ENCODE measurements around the gene ENTPD8. TPM values are rescaled to one million over a fixed set of nuclear protein-coding genes. Genes with fewer than 3 reads are reported as not detected.

The ENTPD8 gene
- total RNA-seq, 2 experiments from 2014 or later = not detected

DNA sequence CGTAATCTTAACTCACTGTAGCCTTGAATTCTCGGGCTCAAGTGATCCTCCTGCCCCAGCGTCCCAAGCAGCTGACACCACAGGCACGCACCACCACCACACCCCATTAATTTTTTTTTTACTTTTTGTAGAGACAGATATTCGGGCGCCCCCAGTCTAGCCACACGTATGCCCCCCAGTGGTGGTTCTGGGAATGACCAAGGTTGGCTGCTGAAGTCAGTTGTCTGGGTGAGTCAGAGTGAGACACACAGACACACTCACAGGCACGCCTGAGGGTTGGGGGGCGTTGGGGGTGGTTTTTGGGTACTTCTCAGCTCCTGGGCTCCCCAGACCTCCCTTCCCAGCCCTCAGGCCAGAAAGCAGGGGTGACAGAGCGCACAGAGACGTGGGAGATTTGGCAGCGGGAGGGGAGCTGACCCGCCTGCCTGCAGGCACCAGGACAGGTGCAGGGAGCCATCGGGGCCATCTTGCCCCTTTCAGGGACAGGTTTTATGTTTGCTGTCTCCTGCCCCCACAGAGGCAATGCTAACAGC lies 4.2 kb upstream of the ENTPD8 start:
- Mint-ChIP-seq H3K4me1 (peaks cover 15% of the 10 kb centered on the region), H3K4me3 (no peak overlapping the region), H3K27ac (no peak overlapping the region), H3K36me3 (ENCODE audit: low read depth) (no peaks in the 10 kb centered on the region), H3K9me3 (no peaks in the 10 kb centered on the region), H3K27me3 (peaks cover 15% of the 10 kb centered on the region)
- POLR2A ChIA-PET = interaction anchor here (1.7 to 2.9 kb wide), 2 partner anchors 11 to 22 kb away, joined by 4 to 15 read pairs; partner anchors contain the start of genes EXD3 and NOXA1
- CTCF ChIA-PET = interaction anchor here (1.3 to 1.5 kb wide), 2 partner anchors 9 to 22 kb away, joined by 3 to 6 read pairs; partner anchors contain the start of genes EXD3 and NOXA1
- DNase-seq = peak; percentile 88

GRCh38 chr9:137444106-137444790 lies 3.1 kb upstream of the ENTPD8 start:
- no peak for DNase-seq
- H3K9me3 Mint-ChIP-seq = no peaks in the 10 kb centered on the region
- H3K4me3 Mint-ChIP-seq = no peak overlapping the region
- ChIA-PET CTCF (interaction anchor here (1.0 to 2.6 kb wide), 6 partner anchors 8 to 157 kb away, joined by 3 to 19 read pairs (median 3); partner anchors contain the start of genes EXD3 and NOXA1), POLR2A (interaction anchor here (0.6 to 2.9 kb wide), 3 partner anchors 12 to 163 kb away, joined by 3 to 15 read pairs (median 4); partner anchors contain the start of genes EXD3 and NOXA1)
- peaks cover 15% of the 10 kb centered on the region for H3K27me3 Mint-ChIP-seq
- no peaks in the 10 kb centered on the region for H3K36me3 Mint-ChIP-seq (ENCODE audit: low read depth)
- no peak overlapping the region for H3K27ac Mint-ChIP-seq
- peaks cover 11% of the 10 kb centered on the region for H3K4me1 Mint-ChIP-seq

DNA sequence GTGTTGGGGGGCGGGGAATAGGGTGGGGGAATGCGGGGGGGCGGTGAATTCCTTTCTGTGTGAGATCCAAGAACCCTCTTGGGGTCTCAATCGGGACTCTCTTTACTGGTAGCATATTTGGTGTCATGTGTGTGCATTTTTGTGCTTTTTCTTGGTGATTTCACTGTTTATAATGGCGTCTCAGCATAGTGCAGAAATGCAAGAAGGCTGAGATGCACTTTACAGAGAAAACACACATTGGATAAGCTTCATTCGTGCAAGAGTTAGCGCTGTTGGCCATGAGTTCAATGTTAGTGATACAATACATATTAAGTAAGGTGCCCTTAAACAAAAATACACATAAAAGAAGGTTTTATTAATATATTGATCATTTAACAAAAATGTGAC lies 771 bp upstream of the ENTPD8 start:
- Mint-ChIP-seq H3K27me3 (peaks cover 14% of the 10 kb centered on the region), H3K36me3 (ENCODE audit: low read depth) (no peaks in the 10 kb centered on the region), H3K4me3 (no peak overlapping the region), H3K9me3 (no peaks in the 10 kb centered on the region), H3K27ac (no peak overlapping the region), H3K4me1 (peaks cover 11% of the 10 kb centered on the region)
- POLR2A ChIA-PET = interaction anchor here (2.1 kb wide), 1 partner anchor 19 kb away, joined by 8 read pairs; the partner anchor contains the start of genes EXD3 and NOXA1
- CTCF ChIA-PET = interaction anchor here (1.1 to 2.6 kb wide), 2 partner anchors 19 to 155 kb away, joined by 3 to 19 read pairs; partner anchors contain the start of genes EXD3 and NOXA1
- no peak for DNase-seq

DNA sequence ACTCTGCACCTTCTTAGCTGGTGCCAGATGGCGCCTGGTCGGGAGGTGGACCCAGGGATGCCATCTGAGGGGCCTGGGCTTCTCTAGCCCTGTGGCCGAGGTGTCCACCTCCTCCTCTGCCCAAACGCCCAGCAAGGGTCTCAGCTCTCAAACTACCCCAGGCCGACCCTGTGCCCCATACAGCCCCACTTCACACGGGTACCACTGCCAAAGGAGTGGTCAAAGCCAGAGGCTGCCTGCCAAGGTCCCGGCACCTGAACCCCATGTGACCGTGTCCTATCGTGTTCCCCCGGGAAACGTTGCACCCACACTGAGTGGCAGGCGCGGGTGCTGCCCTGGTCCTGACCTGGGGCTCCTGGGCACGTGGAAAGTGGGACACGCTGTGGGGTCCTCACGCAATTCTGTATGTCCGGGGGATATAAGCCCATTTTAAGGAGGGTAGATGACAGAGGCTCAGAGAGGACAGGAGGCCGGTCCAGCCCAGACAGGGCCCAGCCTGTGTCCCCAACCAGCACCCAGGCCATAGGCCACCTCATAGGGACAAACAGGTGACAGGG lies 1.9 kb downstream of the ENTPD8 start:
- H3K4me1 Mint-ChIP-seq = peaks cover 3% of the 10 kb centered on the region
- no peak overlapping the region for H3K4me3 Mint-ChIP-seq
- ChIA-PET CTCF (interaction anchor here (0.6 kb wide), 1 partner anchor 157 kb away, joined by 3 read pairs; no protein-coding TSS in a partner anchor), POLR2A (interaction anchor here (0.9 kb wide), 1 partner anchor 16 kb away, joined by 3 read pairs; the partner anchor contains the start of genes EXD3 and NOXA1)
- peaks cover 12% of the 10 kb centered on the region for H3K27me3 Mint-ChIP-seq
- no peak for DNase-seq
- H3K27ac Mint-ChIP-seq = no peak overlapping the region
- no peaks in the 10 kb centered on the region for H3K9me3 Mint-ChIP-seq
- H3K36me3 Mint-ChIP-seq (ENCODE audit: low read depth) = no peaks in the 10 kb centered on the region

- Mint-ChIP-seq H3K4me3 (no peak overlapping the region), H3K36me3 (ENCODE audit: low read depth) (no peaks in the 10 kb centered on the region), H3K9me3 (no peaks in the 10 kb centered on the region), H3K4me1 (peaks cover 3% of the 10 kb centered on the region), H3K27me3 (peaks cover 11% of the 10 kb centered on the region), H3K27ac (no peak overlapping the region)
- POLR2A ChIA-PET = interaction anchor here (0.9 kb wide), 1 partner anchor 15 kb away, joined by 3 read pairs; the partner anchor contains the start of genes EXD3 and NOXA1
- no peak for DNase-seq
- CTCF ChIA-PET = interaction anchor here (0.6 kb wide), 1 partner anchor 156 kb away, joined by 3 read pairs; no protein-coding TSS in a partner anchor
Observed at GRCh38 chr9:137438591-137439157, 2.5 kb downstream of the ENTPD8 start.

- DNase-seq = no peak
- H3K36me3 Mint-ChIP-seq (ENCODE audit: low read depth) = no peaks in the 10 kb centered on the region
- H3K27me3 Mint-ChIP-seq = peaks cover 8% of the 10 kb centered on the region
- ChIA-PET CTCF (no interaction called here), POLR2A (interaction anchor here (0.9 kb wide), 1 partner anchor 15 kb away, joined by 3 read pairs; the partner anchor contains the start of genes EXD3 and NOXA1)
- H3K4me1 Mint-ChIP-seq = peaks cover 3% of the 10 kb centered on the region
- no peaks in the 10 kb centered on the region for H3K9me3 Mint-ChIP-seq
- H3K4me3 Mint-ChIP-seq = no peak overlapping the region
- H3K27ac Mint-ChIP-seq = no peak overlapping the region
Observed at GRCh38 chr9:137437691-137438590, 3.2 kb downstream of the ENTPD8 start.

GRCh38 chr9:137436761-137437600 lies 4.2 kb downstream of the ENTPD8 start:
- no peaks in the 10 kb centered on the region for H3K36me3 Mint-ChIP-seq (ENCODE audit: low read depth)
- H3K4me1 Mint-ChIP-seq = peaks cover 2% of the 10 kb centered on the region
- CTCF ChIA-PET = interaction anchor here (0.6 kb wide), 1 partner anchor 8 kb away, joined by 3 read pairs; no protein-coding TSS in a partner anchor
- H3K27me3 Mint-ChIP-seq = peaks cover 2% of the 10 kb centered on the region
- H3K27ac Mint-ChIP-seq = no peak overlapping the region
- no peaks in the 10 kb centered on the region for H3K9me3 Mint-ChIP-seq
- DNase-seq = no peak
- H3K4me3 Mint-ChIP-seq = no peak overlapping the region
- POLR2A ChIA-PET = no interaction called here

DNA sequence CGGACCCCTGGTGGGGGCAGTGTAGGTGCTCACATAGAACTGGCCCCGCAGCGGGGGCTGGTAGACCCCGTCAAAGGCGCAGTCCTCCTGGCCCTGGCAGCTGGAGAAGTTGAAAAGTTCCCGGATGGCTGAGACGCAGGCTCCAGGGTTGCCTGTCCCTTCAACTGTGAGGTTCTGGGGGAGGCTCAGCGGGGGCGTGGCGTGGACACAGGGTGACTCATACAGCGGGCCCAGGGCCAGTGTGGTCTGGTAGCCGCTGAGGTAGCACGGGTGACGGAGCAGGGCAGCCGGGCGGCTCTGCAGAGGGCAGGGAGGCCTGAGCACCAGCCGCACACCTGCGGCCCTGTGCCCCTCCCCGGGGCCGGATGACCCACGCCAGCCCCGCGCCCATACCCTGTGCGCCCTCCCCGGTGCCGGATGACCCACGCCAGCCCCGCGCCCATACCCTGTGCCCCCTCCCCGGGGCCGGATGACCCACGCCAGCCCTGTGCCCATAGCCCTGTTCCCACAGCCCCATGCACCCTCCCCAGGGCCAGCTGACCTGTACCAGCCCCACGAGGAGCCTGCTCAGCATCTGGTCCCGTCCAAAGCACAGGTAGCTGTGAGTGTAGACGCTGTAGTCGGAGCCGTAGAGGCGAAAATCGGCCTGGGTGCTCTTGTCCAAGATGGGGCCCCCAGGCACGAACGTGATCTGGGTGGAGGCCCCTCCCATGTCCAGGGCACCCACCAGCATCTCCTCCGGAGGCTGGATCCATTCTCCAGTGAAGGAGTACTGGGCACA lies 5.0 kb downstream of the ENTPD8 start:
- Mint-ChIP-seq H3K36me3 (ENCODE audit: low read depth) (no peaks in the 10 kb centered on the region), H3K27me3 (no peaks in the 10 kb centered on the region), H3K27ac (no peak overlapping the region), H3K4me1 (no peaks in the 10 kb centered on the region), H3K9me3 (no peaks in the 10 kb centered on the region), H3K4me3 (no peak overlapping the region)
- CTCF ChIA-PET = interaction anchor here (0.6 kb wide), 1 partner anchor 9 kb away, joined by 3 read pairs; no protein-coding TSS in a partner anchor
- DNase-seq = no peak
- POLR2A ChIA-PET = no interaction called here

DNA sequence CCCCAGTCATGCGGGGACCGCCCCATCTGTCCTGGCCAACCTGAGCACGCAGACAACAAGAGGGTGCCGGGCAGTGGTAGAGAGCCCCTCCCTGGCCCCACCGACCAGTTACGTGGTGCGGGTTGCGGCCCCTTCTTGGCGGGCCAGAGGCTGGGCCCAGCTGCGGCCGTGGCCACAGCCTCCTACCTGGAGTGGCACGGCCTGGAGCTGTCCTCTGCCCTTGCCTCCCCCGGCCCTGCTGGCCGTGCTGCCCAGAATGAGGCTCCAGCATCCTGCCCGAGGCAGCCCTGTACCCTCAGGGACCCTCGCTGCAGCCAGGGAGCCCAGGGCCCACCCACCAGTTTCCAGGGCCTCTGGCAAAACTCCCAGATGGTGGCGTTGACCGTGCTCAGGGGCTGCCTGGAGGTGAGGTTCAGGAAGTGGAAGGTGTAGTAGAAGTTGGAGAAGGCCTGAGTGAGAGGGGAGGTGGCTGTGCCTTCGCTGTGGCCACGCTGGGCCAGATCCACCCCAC lies 5.7 kb downstream of the ENTPD8 start:
- Mint-ChIP-seq H3K36me3 (ENCODE audit: low read depth) (no peaks in the 10 kb centered on the region), H3K27ac (no peak overlapping the region), H3K4me1 (no peaks in the 10 kb centered on the region), H3K27me3 (no peaks in the 10 kb centered on the region), H3K4me3 (no peak overlapping the region), H3K9me3 (no peaks in the 10 kb centered on the region)
- no peak for DNase-seq
- ChIA-PET POLR2A (no interaction called here), CTCF (no interaction called here)

DNA sequence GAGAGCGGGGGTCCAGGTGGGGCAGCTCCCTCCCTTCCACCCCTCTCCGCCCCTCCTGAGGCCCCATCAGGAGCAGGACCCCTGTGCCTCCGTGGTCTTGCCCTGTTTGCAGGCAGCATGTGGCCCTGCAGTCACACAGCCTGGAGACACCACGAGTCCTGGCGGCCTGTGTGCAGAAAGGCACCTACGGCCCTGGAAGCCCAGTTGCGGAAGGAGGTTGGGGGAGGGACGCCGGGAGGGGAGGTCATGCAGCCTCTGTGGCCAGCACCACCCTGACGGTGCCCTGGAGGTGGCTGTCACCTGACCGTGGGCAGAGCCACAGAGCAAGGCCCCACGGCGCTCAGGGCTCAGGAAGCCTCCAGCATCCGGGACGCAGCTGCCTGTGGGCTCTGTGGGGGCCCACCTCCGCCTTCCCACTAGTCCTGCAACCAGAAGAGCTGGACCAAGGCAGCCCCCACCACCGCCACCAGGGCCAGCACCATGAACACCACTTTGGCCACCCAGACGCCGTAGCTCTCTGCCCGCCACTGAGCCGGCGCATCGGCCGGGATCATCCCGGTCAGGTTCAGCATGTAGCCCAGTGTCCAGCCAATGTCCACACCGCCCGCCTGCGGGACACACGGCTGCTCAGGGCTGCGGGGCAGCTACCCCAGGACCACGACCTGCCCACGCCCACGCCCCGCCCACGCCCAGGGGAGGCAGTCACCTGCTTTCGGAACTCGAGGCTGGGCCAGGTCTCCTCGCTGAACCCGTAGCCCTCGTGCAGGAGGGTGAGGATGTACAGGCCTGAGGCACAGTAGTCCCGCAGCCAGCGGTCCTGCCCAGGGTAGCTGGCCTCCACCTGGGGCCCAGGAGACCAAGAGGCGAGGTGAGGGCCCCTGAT lies 6.4 kb downstream of the ENTPD8 start:
- no peak for DNase-seq
- Mint-ChIP-seq H3K9me3 (no peaks in the 10 kb centered on the region), H3K36me3 (ENCODE audit: low read depth) (no peaks in the 10 kb centered on the region), H3K4me1 (no peaks in the 10 kb centered on the region), H3K27me3 (no peaks in the 10 kb centered on the region), H3K27ac (no peak overlapping the region), H3K4me3 (no peak overlapping the region)
- ChIA-PET CTCF (no interaction called here), POLR2A (no interaction called here)

Data from activated CD4-positive, alpha-beta memory T cell treated with anti-CD3 and anti-CD28 coated beads, Interleukin-2, amount 10 ng/mL, durations not matched to agents 7 days and 5 days (primary cell).